GM18519 (cell line): ENCODE measurements around the gene NHERF1.

Experiments used
- ATAC-seq: cut with Tn5 transposase; IDR thresholded peaks from one replicate; pipeline ENCODE4 v1.9.1; 2021; ENCODE audit warnings: mild to moderate bottlenecking, moderate library complexity; ENCODE audit not compliant: unreplicated experiment, low FRiP score

Gene NHERF1

GRCh38 chr17:74732042-74732867 lies 16.2 kb upstream of the NHERF1 start:
- ATAC-seq = no peak

- no peak for ATAC-seq
Measured at GRCh38 chr17:74733365-74734122, 14.9 kb upstream of the NHERF1 start.

GRCh38 chr17:74734256-74734655 lies 14.2 kb upstream of the NHERF1 start:
- no peak for ATAC-seq

GRCh38 chr17:74736513-74737298 lies 11.7 kb upstream of the NHERF1 start, which contains the start of gene RAB37:
Gene RAB37, plus strand, starts transcription at chr17:74737256. Its CDS starts 17 bp downstream, at chr17:74737273.
- ATAC-seq = no peak

GRCh38 chr17:74737299-74738050 lies 11.0 kb upstream of the NHERF1 start:
- no peak for ATAC-seq

GRCh38 chr17:74738051-74738996 lies 10.1 kb upstream of the NHERF1 start:
- no peak for ATAC-seq

GRCh38 chr17:74739227-74739831 lies 9.1 kb upstream of the NHERF1 start:
- no peak for ATAC-seq

GRCh38 chr17:74740173-74740572 lies 8.3 kb upstream of the NHERF1 start:
- no peak for ATAC-seq

- ATAC-seq = no peak
Measured at GRCh38 chr17:74740641-74741387, 7.6 kb upstream of the NHERF1 start.

GRCh38 chr17:74742153-74742515 lies 6.3 kb upstream of the NHERF1 start:
- no peak for ATAC-seq

- ATAC-seq = no peak
Measured at GRCh38 chr17:74742978-74743545, 5.4 kb upstream of the NHERF1 start.

- no peak for ATAC-seq
Measured at GRCh38 chr17:74743755-74744154, 4.7 kb upstream of the NHERF1 start.

- no peak for ATAC-seq
Measured at GRCh38 chr17:74744349-74744713, 4.1 kb upstream of the NHERF1 start.

- ATAC-seq = no peak
Measured at GRCh38 chr17:74744714-74745547, 3.5 kb upstream of the NHERF1 start.

GRCh38 chr17:74745548-74746177 lies 2.8 kb upstream of the NHERF1 start:
- ATAC-seq = no peak

- no peak for ATAC-seq
Measured at GRCh38 chr17:74746376-74746775, 2.1 kb upstream of the NHERF1 start.
